Dedifferentiated amniotic fluid mesenchymal stem cell (primary cell): Measurements from ENCODE around the gene ZNF98.

Experiments
- DNase-seq: peaks from one replicate; pipeline ENCODE4 v3.0.0-alpha.2; 2016; ENCODE audit errors: extremely low spot score

ZNF98 gene

DNA sequence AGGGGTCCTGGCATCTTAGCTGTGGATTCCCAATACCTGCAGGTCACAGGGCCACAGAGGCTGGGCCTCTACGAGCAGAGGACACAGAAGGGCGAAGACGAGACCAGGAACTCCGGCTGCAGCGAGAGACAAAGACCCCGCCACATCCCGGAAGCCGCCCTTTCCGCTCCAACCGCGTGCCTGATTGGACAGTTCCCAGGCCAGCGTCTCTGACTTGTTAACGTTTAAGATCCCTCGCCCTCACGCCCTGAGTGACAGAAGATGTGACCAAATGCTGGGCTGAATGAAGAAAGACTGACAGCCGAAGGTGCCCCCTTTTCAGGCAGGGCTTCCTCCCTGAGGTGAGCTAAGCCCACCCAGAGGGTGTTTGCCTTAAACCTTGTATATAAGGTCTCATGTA, at the start of gene ZNF98:
Gene ZNF98 (minus strand): TSS at position 136 of the 400 bp plus-strand sequence. CDS start 122 bp downstream, at position 14.
- no peak for DNase-seq

DNA sequence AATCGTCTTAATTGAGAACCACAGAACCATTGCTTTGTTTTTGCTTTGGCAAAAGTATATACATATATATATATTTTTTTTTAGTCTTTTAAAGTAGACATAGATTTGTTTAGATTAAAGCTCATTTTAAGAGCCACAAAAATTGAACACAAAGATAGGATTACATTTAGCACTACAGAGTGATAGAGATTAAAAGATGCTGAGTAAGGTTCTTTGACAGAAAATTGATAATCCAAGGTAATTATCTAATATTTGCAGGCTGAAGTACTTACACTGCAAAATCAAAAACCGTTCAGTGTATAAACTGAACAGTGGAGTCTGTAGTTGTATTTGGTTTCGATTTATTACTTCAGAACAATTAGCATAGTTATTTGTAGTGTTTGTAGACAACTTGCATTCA, 24.5 kb upstream of the ZNF98 start:
- no peak for DNase-seq

DNA sequence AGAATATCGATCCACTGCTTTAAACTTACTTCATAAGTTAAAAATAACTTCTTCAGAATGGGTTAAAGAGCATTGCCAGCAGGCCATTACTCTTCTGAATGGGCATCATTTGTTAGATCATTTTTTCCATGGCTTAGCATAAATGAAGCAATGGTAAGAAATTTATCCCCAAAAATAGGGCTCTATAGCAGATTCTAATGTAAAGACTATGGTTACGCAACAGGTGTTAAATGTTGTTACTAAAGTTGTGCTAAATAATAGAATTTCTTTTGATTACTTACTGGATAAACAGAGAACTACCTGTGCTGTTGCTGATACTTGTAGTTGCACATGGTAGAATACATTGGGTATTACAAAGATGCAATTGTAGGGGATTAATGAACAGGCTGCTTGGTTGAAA, 15.9 kb upstream of the ZNF98 start:
- no peak for DNase-seq

DNA sequence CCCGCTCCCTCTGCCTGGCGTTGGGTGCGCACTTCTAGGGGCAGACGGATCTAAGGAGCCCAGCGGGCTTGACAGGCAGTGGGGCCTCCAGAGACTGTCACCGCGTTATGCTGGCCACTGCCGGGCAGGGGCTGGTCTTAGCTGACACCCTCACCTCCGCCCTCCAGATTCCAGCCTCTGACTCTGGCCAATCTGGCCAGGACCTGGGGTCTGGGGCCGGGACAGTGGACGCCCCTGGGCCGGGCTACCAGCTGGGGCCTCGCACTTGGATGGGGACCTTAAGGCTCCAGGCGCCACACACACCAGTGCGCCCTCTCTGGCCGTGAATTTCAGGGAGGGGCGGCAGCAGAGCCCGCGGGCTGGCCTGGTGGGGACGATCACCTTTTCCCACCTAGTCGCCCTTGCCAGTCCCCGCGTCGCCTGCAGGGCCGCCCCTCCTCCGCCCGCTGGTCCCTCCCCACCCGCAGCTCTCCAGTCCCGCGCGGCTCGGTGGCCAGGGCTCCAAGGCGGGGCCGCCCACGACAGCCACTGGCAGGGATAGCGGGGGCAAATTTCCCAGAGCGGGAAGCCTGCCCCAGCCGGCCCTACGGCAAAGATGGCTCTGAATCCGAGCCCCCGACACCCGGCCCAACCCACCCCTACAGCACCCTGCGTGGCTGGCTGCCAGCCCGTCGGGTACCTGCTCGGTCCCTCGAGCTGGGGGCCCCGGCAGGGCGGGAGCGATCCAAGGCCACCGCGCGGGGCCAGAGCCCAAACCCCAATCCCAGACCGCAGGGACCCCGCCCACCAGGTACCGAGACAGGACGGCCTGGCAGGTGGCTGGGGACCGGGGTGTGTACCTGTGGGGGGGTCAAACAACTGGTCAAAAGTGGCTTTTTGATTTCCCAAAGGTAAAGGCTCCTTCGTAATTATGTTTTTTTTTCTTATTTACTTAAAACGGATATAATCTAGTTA, 6.1 kb upstream of the ZNF98 start:
- DNase-seq: no peak

DNA sequence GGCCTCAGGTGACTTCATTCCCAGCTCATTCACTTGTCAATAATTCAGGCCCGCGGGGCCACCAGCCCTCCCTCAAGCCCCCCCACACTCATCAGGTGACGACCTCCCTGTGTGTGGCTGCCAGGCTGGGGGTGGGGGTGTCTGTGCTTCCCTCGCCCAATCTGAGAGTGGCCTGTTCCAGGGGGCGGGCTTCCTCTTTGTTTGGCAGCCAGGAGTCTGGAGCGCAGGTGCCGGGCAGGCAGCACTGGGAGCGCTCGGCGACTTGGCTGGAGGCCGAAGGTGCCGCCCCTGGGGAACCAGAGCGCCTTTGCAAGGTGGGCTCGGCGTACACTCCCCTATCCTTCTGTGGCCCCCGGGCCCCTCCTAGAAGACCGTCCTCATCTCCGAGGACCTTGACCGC, 5.4 kb upstream of the ZNF98 start:
- no peak for DNase-seq

DNA sequence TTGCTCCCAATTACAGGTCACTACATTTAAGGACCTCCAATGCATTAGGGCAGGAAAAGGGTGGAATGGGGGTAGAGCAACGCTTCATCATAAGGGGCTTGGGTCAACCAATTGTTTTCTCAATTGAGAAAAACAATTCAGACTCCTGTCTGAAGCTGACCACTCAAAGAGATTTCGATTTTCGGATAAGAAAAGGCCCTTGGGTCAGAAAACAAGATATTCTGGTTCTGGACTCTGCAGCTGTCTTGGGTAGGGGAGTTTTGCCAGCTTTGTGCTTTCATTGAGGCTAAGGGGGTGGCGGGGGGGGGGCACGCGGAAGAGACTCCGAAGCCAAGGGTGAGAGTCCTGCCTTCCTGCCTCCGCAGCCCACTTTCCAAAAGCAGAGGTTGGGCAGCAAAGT, 4.8 kb upstream of the ZNF98 start:
- DNase-seq: no peak

DNA sequence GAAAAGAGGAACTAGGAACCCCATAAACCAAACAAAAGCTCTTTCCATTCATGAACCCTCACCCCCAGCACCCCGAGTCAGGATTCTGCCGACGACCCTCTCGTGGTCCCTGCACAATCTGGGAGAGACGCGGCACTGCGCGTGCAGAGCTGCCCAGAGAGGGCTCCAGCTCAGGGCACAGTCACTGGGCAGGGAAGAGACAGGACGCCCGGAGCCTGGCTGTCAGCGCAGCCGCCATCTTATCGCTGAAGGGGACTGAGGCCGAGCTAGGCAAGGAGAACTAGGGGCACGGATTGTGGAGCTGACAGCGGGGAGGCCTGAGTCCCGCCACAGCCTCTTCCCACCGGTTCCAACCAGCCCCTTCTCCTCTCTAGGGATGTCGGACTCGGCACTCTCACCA, 349 bp downstream of the ZNF98 start:
- DNase-seq: no peak

DNA sequence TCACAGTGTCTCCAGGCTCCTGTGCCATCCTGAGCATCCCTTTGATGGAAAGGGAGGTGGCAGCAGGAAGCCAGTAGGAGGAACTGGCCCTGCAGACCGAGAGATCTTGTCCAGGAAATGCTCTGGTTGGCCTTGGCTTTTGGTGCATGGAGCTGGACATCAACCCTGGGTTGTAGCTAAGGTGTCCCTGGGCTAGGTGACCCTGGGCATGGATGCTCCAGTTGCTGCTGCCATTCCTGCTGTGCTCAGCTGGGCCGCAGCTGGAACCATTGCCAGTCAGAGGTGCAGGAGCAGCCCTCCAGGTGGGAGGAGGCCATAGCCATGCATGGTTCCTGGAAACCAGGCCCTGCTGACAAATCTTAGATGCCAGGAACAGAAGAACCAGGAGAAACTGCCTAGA, 67.5 kb downstream of the ZNF98 start:
- no peak for DNase-seq
